Hepatocyte (in vitro differentiated cells): ENCODE measurements around the gene NOB1. TPM values are rescaled to one million over a fixed set of nuclear protein-coding genes. Genes with fewer than 3 reads are reported as not detected.

ENCODE experiments used
- DNase-seq: peaks from one replicate; pipeline ENCODE4 v3.0.0-alpha.2; 2016; ENCODE audit warnings: low spot score
- H2AFZ ChIP-seq: fragments of 200-600 bp; sonication (generic); 2 replicates; pipeline ENCODE4 v1.6.0; 2016; ENCODE audit warnings: antibody characterized with exemption, mild to moderate bottlenecking
- H3K27ac ChIP-seq: fragments of 200-600 bp; sonication (generic); 2 replicates; pipeline ENCODE4 v1.5.1; 2016; ENCODE audit warnings: mild to moderate bottlenecking
- H3K27me3 ChIP-seq: fragments of 200-600 bp; sonication (generic); 2 replicates; pipeline ENCODE4 v1.6.1; 2016
- H3K36me3 ChIP-seq: fragments of 200-600 bp; sonication (generic); replicated peaks from 2 replicates; pipeline ENCODE4 v1.5.1; 2016; ENCODE audit warnings: low read depth; ENCODE audit not compliant: insufficient read depth
- H3K4me1 ChIP-seq: fragments of 200-600 bp; sonication (generic); 2 replicates; pipeline ENCODE4 v1.5.1; 2016; ENCODE audit warnings: mild to moderate bottlenecking, moderate library complexity; ENCODE audit not compliant: insufficient read depth
- H3K4me2 ChIP-seq: fragments of 200-600 bp; sonication (generic); 2 replicates; pipeline ENCODE4 v1.6.0; 2016
- H3K4me3 ChIP-seq: fragments of 200-600 bp; sonication (generic); 2 replicates; pipeline ENCODE4 v1.5.1; 2016; ENCODE audit warnings: mild to moderate bottlenecking
- H3K79me2 ChIP-seq: fragments of 200-600 bp; sonication (generic); 2 replicates; pipeline ENCODE4 v1.6.0; 2017; ENCODE audit warnings: mild to moderate bottlenecking
- H3K9me2 ChIP-seq: fragments of 200-600 bp; sonication (generic); replicated peaks from 2 replicates; pipeline ENCODE4 v1.6.0; 2017; ENCODE audit warnings: mild to moderate bottlenecking; ENCODE audit not compliant: insufficient read depth
- H3K9me3 ChIP-seq: fragments of 200-600 bp; sonication (generic); 2 replicates; pipeline ENCODE4 v1.5.1; 2016; ENCODE audit warnings: low read depth, mild to moderate bottlenecking
- H4K20me1 ChIP-seq: fragments of 200-600 bp; sonication (generic); 2 replicates; pipeline ENCODE4 v1.6.0; 2016; ENCODE audit warnings: mild to moderate bottlenecking; ENCODE audit not compliant: insufficient read depth, poor library complexity, severe bottlenecking
- CTCF ChIP-seq: fragments of 200-600 bp; sonication (generic); IDR thresholded peaks from 2 replicates; pipeline ENCODE4 v1.5.1; 2016; ENCODE audit warnings: antibody characterized with exemption, mild to moderate bottlenecking; ENCODE audit not compliant: poor library complexity
- EZH2 ChIP-seq: fragments of 200-600 bp; sonication (generic); IDR thresholded peaks from 2 replicates; pipeline ENCODE4 v1.6.1; 2016; ENCODE audit warnings: antibody characterized with exemption, mild to moderate bottlenecking, borderline replicate concordance
- EZH2phosphoT487 ChIP-seq: fragments of 200-600 bp; sonication (generic); IDR thresholded peaks from one replicate; pipeline ENCODE4 v1.6.1; 2018; ENCODE audit warnings: antibody characterized with exemption, mild to moderate bottlenecking, low read depth, moderate library complexity; ENCODE audit not compliant: unreplicated experiment, severe bottlenecking
- WGBS: methylation state at CpG from one replicate; pipeline ENCODE4 v1.1.6; 2016; ENCODE audit warnings: low lambda C conversion rate; ENCODE audit errors: missing lambda C conversion rate; 5-methylcytosine and 5-hydroxymethylcytosine counted together
- polyA plus RNA-seq: library from polyadenylated mRNA; unstranded; fragments of >200 nt; fragmentation: Nextera tagmentation; extraction: Ambion mirVana; gene quantifications from 2 replicates; pipeline ENCODE4 v1.2.1, GENCODE V29; 2016
- total RNA-seq: library from RNA; depleted of rRNA; stranded (reverse); fragments of >200 nt; gene quantifications from 2 replicates; pipeline ENCODE4 v1.2.3, GENCODE V29; 2014

The NOB1 gene
- total and polyA plus RNA-seq, 2 experiments from 2014 or later = 23.9 to 25.1 TPM

- Histone ChIP-seq H3K36me3 (no peaks in the 10 kb centered on the region), H3K4me3 (no peak overlapping the region), H3K4me1 (peaks cover 12% of the 10 kb centered on the region), H3K9me2 (no peaks in the 10 kb centered on the region), H2AFZ (no peak overlapping the region), H3K79me2 (peaks cover 21% of the 10 kb centered on the region), H3K27ac (peak overlapping the region; percentile 87), H4K20me1 (no peaks in the 10 kb centered on the region), H3K27me3 (no peaks in the 10 kb centered on the region), H3K9me3 (no peaks in the 10 kb centered on the region), H3K4me2 (peak overlapping the region; percentile 82)
- DNase-seq = no peak
- WGBS = 76% methylated on average over 2 of the region's 2 CpGs
- no peak for TF ChIP-seq EZH2phosphoT487
Observed at GRCh38 chr16:69724414-69724873, 30.3 kb downstream of the NOB1 start.

- Histone ChIP-seq H2AFZ (no peak overlapping the region), H3K9me3 (no peaks in the 10 kb centered on the region), H3K36me3 (no peaks in the 10 kb centered on the region), H4K20me1 (no peaks in the 10 kb centered on the region), H3K27me3 (no peaks in the 10 kb centered on the region), H3K4me1 (peaks cover 9% of the 10 kb centered on the region), H3K4me2 (no peak overlapping the region), H3K27ac (no peak overlapping the region), H3K4me3 (no peak overlapping the region), H3K79me2 (peaks cover 23% of the 10 kb centered on the region), H3K9me2 (no peaks in the 10 kb centered on the region)
- no peak for TF ChIP-seq EZH2phosphoT487
- no peak for TF ChIP-seq CTCF
- no peak for TF ChIP-seq EZH2
- WGBS = 91% methylated on average over 6 of the region's 6 CpGs
- no peak for DNase-seq
Observed at GRCh38 chr16:69721441-69721957, 33.2 kb downstream of the NOB1 start.

- no peak overlapping the region for H3K27ac ChIP-seq
- no peak overlapping the region for H3K4me2 ChIP-seq
- no peak overlapping the region for H3K4me3 ChIP-seq
- no peak overlapping the region for H2AFZ ChIP-seq
- no peaks in the 10 kb centered on the region for H3K36me3 ChIP-seq
- no peaks in the 10 kb centered on the region for H4K20me1 ChIP-seq
- H3K9me3 ChIP-seq = no peaks in the 10 kb centered on the region
- DNase-seq = no peak
- no peaks in the 10 kb centered on the region for H3K9me2 ChIP-seq
- WGBS = 93% methylated on average over 10 of the region's 10 CpGs
- TF ChIP-seq EZH2 = no peak
- TF ChIP-seq EZH2phosphoT487 = no peak
- no peak for TF ChIP-seq CTCF
- no peaks in the 10 kb centered on the region for H3K27me3 ChIP-seq
- H3K79me2 ChIP-seq = peaks cover 23% of the 10 kb centered on the region
- peaks cover 9% of the 10 kb centered on the region for H3K4me1 ChIP-seq
Observed at GRCh38 chr16:69720822-69721430, 33.8 kb downstream of the NOB1 start.

- 79% methylated on average over 10 of the region's 10 CpGs for WGBS
Observed at GRCh38 chr16:69718111-69718764, 36.5 kb downstream of the NOB1 start.

More at GRCh38 chr16:69718111-69718764, 36.5 kb downstream of the NOB1 start:
- Histone ChIP-seq H3K4me3 (no peak overlapping the region), H3K4me1 (no peaks in the 10 kb centered on the region), H3K79me2 (peaks cover 18% of the 10 kb centered on the region), H3K9me2 (no peaks in the 10 kb centered on the region), H3K4me2 (no peak overlapping the region), H3K27me3 (no peaks in the 10 kb centered on the region), H3K9me3 (no peaks in the 10 kb centered on the region), H2AFZ (no peak overlapping the region), H3K27ac (no peak overlapping the region), H4K20me1 (no peaks in the 10 kb centered on the region), H3K36me3 (no peaks in the 10 kb centered on the region)
- no peak for DNase-seq
- TF ChIP-seq CTCF (no peak), EZH2 (no peak), EZH2phosphoT487 (no peak)
